Mesothelial cell of epicardium (in vitro differentiated cells): ENCODE data around the gene AGT. TPM values are rescaled to one million over a fixed set of nuclear protein-coding genes. Genes with fewer than 3 reads are reported as not detected.

Source experiments
- DNase-seq, 2 experiments: peaks; one replicate each; pipeline ENCODE4 v3.0.0; 2021; ENCODE audit warnings: low spot score in 2 of 2; ENCODE audit not compliant: unreplicated experiment in 2 of 2
- H3K27ac Mint-ChIP-seq: 2 replicates; pipeline ENCODE4 v1.8.0; 2021; ENCODE audit warnings: mixed read lengths
- H3K27me3 Mint-ChIP-seq: 2 replicates; pipeline ENCODE4 v1.8.0; 2021; ENCODE audit warnings: low read depth, mixed read lengths
- H3K36me3 Mint-ChIP-seq: 2 replicates; pipeline ENCODE4 v1.8.0; 2021; ENCODE audit warnings: mixed read lengths
- H3K4me1 Mint-ChIP-seq: 2 replicates; pipeline ENCODE4 v1.8.0; 2021; ENCODE audit warnings: mixed read lengths
- H3K4me3 Mint-ChIP-seq: 2 replicates; pipeline ENCODE4 v1.8.0; 2021; ENCODE audit warnings: mild to moderate bottlenecking, moderate library complexity, mixed read lengths
- H3K9me3 Mint-ChIP-seq: 2 replicates; pipeline ENCODE4 v1.8.0; 2021; ENCODE audit warnings: mixed read lengths
- total RNA-seq: library from RNA; stranded (reverse); gene quantifications from 3 replicates; pipeline ENCODE4 v1.2.1, GENCODE V29; 2021
- TF ChIP-seq, protein P1 (sequence below): fragments of 200-600 bp; sonication (generic); IDR thresholded peaks from one replicate; pipeline ENCODE4 v1.5.0; 2021; ENCODE audit warnings: antibody characterized with exemption; ENCODE audit not compliant: unreplicated experiment

AGT gene
- total RNA-seq, 1 donor from 2014 or later, result 1.1 TPM

DNA sequence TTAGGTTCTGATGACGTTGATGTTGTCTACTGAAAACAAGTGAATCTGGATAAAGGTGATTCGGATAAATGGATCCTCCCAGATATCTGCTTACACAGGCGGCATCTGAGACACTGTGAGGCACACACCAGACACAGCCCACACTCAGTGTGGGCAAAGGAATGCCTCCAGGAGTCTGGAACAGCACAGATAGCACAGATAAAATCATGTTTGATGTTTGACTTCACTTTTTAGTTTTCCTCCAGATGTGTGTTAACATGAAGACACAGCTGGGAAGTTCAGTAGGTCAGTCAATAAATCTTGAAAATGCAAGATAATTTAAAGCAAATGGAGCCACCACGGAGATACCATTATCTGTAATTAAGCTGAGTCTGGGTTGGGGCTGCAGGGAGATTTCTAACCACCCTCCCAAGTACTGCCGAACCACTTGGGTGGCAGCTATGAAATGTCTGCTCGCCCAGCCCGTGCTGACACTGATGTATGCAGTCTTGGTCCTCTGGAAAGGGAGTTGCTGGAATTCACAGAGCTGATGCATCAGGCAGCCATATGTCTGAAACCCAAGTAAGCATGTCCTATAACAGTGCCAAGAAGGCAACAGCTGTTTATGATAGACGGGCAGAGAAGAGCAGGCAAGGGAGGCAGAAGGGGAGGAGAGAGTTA lies 44.9 kb upstream of the AGT start:
- peak overlapping the region; percentile 3 for H3K27ac Mint-ChIP-seq
- H3K4me1 Mint-ChIP-seq, result peaks cover 15% of the 10 kb centered on the region
- no peak for DNase-seq
- peaks cover 14% of the 10 kb centered on the region for H3K27me3 Mint-ChIP-seq
- TF ChIP-seq, protein P1, sequence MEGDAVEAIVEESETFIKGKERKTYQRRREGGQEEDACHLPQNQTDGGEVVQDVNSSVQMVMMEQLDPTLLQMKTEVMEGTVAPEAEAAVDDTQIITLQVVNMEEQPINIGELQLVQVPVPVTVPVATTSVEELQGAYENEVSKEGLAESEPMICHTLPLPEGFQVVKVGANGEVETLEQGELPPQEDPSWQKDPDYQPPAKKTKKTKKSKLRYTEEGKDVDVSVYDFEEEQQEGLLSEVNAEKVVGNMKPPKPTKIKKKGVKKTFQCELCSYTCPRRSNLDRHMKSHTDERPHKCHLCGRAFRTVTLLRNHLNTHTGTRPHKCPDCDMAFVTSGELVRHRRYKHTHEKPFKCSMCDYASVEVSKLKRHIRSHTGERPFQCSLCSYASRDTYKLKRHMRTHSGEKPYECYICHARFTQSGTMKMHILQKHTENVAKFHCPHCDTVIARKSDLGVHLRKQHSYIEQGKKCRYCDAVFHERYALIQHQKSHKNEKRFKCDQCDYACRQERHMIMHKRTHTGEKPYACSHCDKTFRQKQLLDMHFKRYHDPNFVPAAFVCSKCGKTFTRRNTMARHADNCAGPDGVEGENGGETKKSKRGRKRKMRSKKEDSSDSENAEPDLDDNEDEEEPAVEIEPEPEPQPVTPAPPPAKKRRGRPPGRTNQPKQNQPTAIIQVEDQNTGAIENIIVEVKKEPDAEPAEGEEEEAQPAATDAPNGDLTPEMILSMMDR, result no peak
- no peaks in the 10 kb centered on the region for H3K9me3 Mint-ChIP-seq
- H3K4me3 Mint-ChIP-seq, result no peak overlapping the region
- H3K36me3 Mint-ChIP-seq, result no peaks in the 10 kb centered on the region

DNA sequence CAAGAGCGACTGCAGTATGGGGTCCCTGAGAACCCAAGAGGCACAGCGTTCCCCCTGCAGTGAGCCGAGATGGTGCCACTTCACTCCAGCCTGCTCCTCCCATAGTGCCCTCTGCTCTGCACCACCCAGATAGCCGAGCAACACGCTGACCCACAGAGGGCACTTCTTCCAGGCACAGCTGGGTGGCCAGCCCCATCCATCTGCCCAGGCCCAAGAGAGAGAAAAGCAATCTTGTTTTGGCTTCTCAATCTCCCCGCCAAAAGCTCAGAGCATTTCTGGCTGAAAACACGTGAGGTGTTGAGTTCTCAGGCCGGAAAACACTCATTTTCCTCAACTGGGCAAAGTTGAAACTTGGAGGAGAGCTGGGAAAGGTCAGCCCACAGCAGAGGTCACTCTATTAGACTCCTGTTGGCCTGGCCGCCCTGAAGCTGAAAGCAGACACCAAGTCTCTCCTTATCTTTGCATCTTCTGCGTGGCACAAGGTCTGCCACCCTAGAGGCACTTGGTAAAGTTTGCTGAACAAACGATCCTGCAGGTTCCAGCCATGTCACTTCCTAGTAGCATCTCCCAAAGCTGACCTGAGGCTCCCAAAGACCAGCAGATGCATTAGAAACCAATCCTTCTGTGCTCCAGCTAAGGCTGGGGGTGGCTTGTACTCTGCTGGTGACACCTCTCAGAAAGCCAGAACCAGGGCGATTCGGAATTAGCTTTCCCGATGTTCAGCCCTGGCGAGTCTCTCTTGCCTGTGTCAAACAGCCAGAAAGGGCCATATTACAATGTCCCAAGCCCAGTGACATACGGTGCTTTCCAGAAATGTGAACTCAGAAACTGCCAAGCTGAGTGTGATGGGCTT lies 44.2 kb upstream of the AGT start:
- no peak for DNase-seq
- Mint-ChIP-seq H3K36me3 (no peaks in the 10 kb centered on the region), H3K4me1 (peaks cover 19% of the 10 kb centered on the region), H3K27me3 (peaks cover 14% of the 10 kb centered on the region), H3K27ac (no peak overlapping the region), H3K4me3 (no peak overlapping the region), H3K9me3 (no peaks in the 10 kb centered on the region)
- TF ChIP-seq, protein P1, result no peak

DNA sequence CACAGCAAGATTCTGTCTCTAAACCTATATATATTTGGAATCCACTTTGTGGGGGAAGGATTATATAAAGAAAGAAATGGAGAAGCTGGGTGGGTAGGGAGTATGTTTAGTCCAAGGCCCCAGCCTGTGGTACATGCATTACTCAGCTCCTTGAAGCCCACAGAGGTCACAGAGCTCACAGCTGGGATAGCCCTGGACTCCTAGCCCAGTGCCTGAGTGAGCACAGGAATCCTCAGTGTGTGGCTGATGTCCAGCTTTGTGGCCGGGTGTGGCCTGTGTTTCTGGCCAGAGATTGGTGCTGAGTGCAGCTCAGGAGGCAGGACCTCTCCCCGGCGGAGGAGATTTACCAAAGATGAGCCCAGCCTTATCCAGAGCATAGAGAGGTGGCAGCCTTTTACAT lies 40.9 kb upstream of the AGT start:
- H3K27me3 Mint-ChIP-seq, result peaks cover 1% of the 10 kb centered on the region
- H3K36me3 Mint-ChIP-seq, result no peaks in the 10 kb centered on the region
- no peaks in the 10 kb centered on the region for H3K9me3 Mint-ChIP-seq
- DNase-seq, result no peak
- H3K4me3 Mint-ChIP-seq, result no peak overlapping the region
- peaks cover 35% of the 10 kb centered on the region for H3K4me1 Mint-ChIP-seq
- H3K27ac Mint-ChIP-seq, result no peak overlapping the region
- TF ChIP-seq, protein P1, result no peak

GRCh38 chr1:230753586-230754251 lies 39.8 kb upstream of the AGT start:
- Mint-ChIP-seq H3K36me3 (no peaks in the 10 kb centered on the region), H3K9me3 (no peaks in the 10 kb centered on the region), H3K27me3 (peaks cover 1% of the 10 kb centered on the region), H3K27ac (peak overlapping the region; percentile 35), H3K4me1 (peaks cover 28% of the 10 kb centered on the region), H3K4me3 (peak overlapping the region; percentile 47)
- DNase-seq, result no peak
- TF ChIP-seq, protein P1, result no peak

GRCh38 chr1:230753191-230753585 lies 39.3 kb upstream of the AGT start:
- peaks cover 1% of the 10 kb centered on the region for H3K27me3 Mint-ChIP-seq
- peak overlapping the region; percentile 35 for H3K27ac Mint-ChIP-seq
- no peak for DNase-seq
- H3K36me3 Mint-ChIP-seq, result no peaks in the 10 kb centered on the region
- TF ChIP-seq, protein P1, result no peak
- no peak overlapping the region for H3K4me3 Mint-ChIP-seq
- no peaks in the 10 kb centered on the region for H3K9me3 Mint-ChIP-seq
- peaks cover 26% of the 10 kb centered on the region for H3K4me1 Mint-ChIP-seq
